RWPE2 (cell line): ENCODE data around the gene VPS39.

Experiments
- ATAC-seq: fragments of 200-7000 bp; cut with Tn5 transposase; 3 replicates; pipeline ENCODE4 v1.9.1; 2021; ENCODE audit warnings: low read depth
- DNase-seq: peaks from one replicate; pipeline ENCODE4 v3.0.0-alpha.2; 2020; ENCODE audit warnings: low spot score
- H3K27ac ChIP-seq: fragments of 450-650 bp; 2 replicates; pipeline ENCODE4 v1.5.1; 2017; ENCODE audit warnings: mild to moderate bottlenecking; ENCODE audit not compliant: poor library complexity, severe bottlenecking
- H3K27me3 ChIP-seq: fragments of 250-450 bp; sonication (Bioruptor Pico); 2 replicates; pipeline ENCODE4 v1.5.1; 2021; ENCODE audit warnings: mild to moderate bottlenecking, moderate library complexity; ENCODE audit not compliant: insufficient read depth, poor library complexity, severe bottlenecking
- H3K36me3 ChIP-seq: fragments of 250-450 bp; sonication (Bioruptor Pico); 2 replicates; pipeline ENCODE4 v1.5.1; 2020; ENCODE audit warnings: low read depth, mild to moderate bottlenecking, moderate library complexity
- H3K4me1 ChIP-seq: fragments of 250-450 bp; sonication (Bioruptor Pico); 2 replicates; pipeline ENCODE4 v1.5.1; 2021; ENCODE audit warnings: mild to moderate bottlenecking, moderate library complexity; ENCODE audit not compliant: insufficient read depth, poor library complexity, severe bottlenecking
- H3K4me3 ChIP-seq: fragments of 250-450 bp; sonication (Bioruptor Pico); 2 replicates; pipeline ENCODE4 v1.5.1; 2021; ENCODE audit warnings: mild to moderate bottlenecking, moderate library complexity; ENCODE audit not compliant: severe bottlenecking
- H3K9me3 ChIP-seq: fragments of 250-450 bp; sonication (Bioruptor Pico); 2 replicates; pipeline ENCODE4 v1.5.1; 2021; ENCODE audit warnings: mild to moderate bottlenecking, moderate library complexity; ENCODE audit not compliant: severe bottlenecking
- TF ChIP-seq, protein P1 (sequence below): fragments of 450-650 bp; IDR thresholded peaks from one replicate; pipeline ENCODE4 v1.5.1; 2017; ENCODE audit warnings: mild to moderate bottlenecking, moderate library complexity; ENCODE audit not compliant: poor library complexity, severe bottlenecking

Gene VPS39

DNA sequence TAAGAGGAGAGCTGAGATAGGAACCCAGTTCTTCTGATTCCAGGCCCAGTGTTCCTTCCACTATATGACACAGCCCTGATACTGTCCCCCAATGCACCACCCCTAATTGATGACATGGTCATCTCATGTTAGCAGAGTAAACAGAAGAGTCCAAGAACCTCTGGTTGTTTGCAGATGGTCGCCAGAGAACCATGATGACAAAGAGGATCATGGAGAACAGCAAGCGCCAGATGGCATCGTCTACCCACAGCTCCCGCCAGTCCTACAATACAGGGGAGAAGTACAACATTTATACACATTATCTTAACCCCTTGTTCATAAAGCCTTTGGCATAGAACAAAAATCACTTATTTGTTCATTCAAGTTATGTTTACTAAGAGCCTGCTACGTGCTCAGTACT is 18.5 kb upstream of the VPS39 start:
- Histone ChIP-seq H3K4me1 (no peaks in the 10 kb centered on the region), H3K4me3 (no peak overlapping the region), H3K27me3 (no peaks in the 10 kb centered on the region), H3K9me3 (no peaks in the 10 kb centered on the region), H3K27ac (no peak overlapping the region), H3K36me3 (peaks cover 85% of the 10 kb centered on the region)
- TF ChIP-seq, protein P1, sequence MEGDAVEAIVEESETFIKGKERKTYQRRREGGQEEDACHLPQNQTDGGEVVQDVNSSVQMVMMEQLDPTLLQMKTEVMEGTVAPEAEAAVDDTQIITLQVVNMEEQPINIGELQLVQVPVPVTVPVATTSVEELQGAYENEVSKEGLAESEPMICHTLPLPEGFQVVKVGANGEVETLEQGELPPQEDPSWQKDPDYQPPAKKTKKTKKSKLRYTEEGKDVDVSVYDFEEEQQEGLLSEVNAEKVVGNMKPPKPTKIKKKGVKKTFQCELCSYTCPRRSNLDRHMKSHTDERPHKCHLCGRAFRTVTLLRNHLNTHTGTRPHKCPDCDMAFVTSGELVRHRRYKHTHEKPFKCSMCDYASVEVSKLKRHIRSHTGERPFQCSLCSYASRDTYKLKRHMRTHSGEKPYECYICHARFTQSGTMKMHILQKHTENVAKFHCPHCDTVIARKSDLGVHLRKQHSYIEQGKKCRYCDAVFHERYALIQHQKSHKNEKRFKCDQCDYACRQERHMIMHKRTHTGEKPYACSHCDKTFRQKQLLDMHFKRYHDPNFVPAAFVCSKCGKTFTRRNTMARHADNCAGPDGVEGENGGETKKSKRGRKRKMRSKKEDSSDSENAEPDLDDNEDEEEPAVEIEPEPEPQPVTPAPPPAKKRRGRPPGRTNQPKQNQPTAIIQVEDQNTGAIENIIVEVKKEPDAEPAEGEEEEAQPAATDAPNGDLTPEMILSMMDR = no peak
- DNase-seq = no peak
- ATAC-seq = no peak

DNA sequence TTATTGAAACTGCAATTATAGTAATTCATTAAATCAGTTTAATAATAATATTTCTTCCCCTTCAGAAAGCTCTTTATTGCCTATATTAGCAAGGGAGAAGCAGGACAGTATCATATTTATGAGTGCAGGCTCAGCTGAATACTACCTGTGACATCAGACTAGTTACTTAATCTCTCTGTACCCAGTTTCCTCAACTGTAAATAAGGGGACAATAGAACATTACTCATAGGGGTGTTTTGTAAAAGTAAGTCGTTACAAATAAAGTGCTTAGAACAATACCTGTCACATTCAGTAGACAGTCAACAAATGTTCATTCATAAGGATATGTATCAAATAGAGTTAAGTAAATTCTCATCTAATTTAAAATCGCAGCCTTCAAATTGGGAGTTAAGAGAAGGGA is 12.1 kb upstream of the VPS39 start:
- TF ChIP-seq, protein P1 = no peak
- ATAC-seq = no peak
- no peak overlapping the region for H3K27ac ChIP-seq
- H3K9me3 ChIP-seq = no peaks in the 10 kb centered on the region
- H3K27me3 ChIP-seq = no peaks in the 10 kb centered on the region
- H3K4me3 ChIP-seq = no peak overlapping the region
- no peaks in the 10 kb centered on the region for H3K4me1 ChIP-seq
- H3K36me3 ChIP-seq = peaks cover 79% of the 10 kb centered on the region
- no peak for DNase-seq

DNA sequence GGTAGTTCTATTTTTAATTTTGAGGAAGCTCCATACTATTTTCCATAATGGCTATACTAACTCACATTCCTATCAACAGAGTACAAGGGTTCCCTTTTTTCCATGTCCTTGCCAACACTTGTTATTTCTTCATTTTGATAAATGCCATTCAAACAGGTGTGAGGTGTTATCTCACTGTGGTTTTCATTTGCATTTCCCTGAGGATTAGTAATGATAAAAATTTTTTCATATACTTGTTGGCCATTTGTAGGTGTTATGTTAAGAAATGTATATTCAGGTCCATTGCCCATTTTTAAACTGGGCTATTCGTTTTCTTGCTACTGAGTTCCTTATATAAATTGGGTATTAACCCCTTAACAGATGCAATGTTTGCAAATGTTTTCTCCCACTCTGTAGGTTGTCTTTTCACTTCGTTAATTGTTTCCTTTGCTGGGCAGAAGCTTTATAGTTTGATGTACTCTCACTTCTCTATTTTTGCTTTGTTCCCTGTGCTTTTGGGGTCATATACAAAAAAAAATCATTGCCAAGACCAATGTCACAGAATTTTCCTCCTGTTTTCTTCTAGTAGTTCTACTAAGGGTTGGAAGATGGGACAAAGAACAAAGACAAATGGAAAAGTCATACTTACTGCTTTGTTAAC is 11.0 kb upstream of the VPS39 start:
- Histone ChIP-seq H3K4me1 (no peaks in the 10 kb centered on the region), H3K9me3 (no peaks in the 10 kb centered on the region), H3K36me3 (peaks cover 76% of the 10 kb centered on the region), H3K27me3 (no peaks in the 10 kb centered on the region), H3K27ac (no peak overlapping the region), H3K4me3 (no peak overlapping the region)
- TF ChIP-seq, protein P1 = no peak
- ATAC-seq = no peak
- no peak for DNase-seq

DNA sequence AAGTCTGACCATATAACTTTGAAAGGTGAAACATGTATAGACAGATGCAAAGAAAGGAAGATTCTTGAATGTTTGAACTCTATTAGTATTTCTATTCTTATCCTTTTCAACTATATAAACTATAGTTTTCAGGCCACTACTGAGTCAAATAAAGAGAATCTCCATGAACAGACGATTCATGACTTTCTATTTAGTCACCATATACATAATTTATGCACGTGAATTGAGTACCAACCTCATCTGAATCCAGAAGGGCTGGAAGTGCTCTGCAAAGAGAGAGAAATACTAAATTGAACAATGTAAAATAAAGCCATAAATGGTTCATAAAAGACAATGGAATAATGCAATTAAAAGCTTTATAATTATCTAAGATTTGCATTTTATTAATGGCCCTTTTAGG is 9.5 kb upstream of the VPS39 start:
- peaks cover 72% of the 10 kb centered on the region for H3K36me3 ChIP-seq

More for the DNA sequence above, 9.5 kb upstream of the VPS39 start:
- ATAC-seq (no peak), DNase-seq (no peak)
- Histone ChIP-seq H3K27ac (no peak overlapping the region), H3K27me3 (no peaks in the 10 kb centered on the region), H3K4me3 (no peak overlapping the region), H3K4me1 (no peaks in the 10 kb centered on the region), H3K9me3 (no peaks in the 10 kb centered on the region)
- TF ChIP-seq, protein P1 = no peak
